Measurements from ENCODE around the gene HSBP1L1. TPM values are rescaled to one million over a fixed set of nuclear protein-coding genes. Genes with fewer than 3 reads are reported as not detected.
A peak's percentile ranks its signal among the peaks of the same experiment; 100 is the strongest.

The HSBP1L1 gene
- total and polyA plus RNA-seq, 2 of the 13 experiments (the other 11 are each of a cell fraction or from before 2014, with no cell fraction given), result 22.6 to 45.1 TPM

- TF ChIP-seq RAD51 (IDR thresholded peaks at IDR 0.05; ENCODE audit: borderline replicate concordance) (no peak), TFE3 (CRISPR knock-in tag; IDR thresholded peaks at IDR 0.05) (no peak), BCL6 (CRISPR knock-in tag; IDR thresholded peaks at IDR 0.05) (0 out of 2 replicates have a peak, but pooled peaks have one; percentile 26), IRF2 (CRISPR knock-in tag; IDR thresholded peaks at IDR 0.05) (peak; percentile 25; the same call in 1 of the 2 replicates), PCBP1 (IDR thresholded peaks at IDR 0.05; ENCODE audit: borderline replicate concordance, low read depth, low read length) (no peak), HHEX (CRISPR knock-in tag; IDR thresholded peaks at IDR 0.05) (no peak), TEAD2 (CRISPR knock-in tag; IDR thresholded peaks at IDR 0.05) (0 out of 2 replicates have a peak, but pooled peaks have one; percentile 51), ZFP37 (CRISPR knock-in tag; IDR thresholded peaks at IDR 0.05; ENCODE audit: borderline replicate concordance) (no peak), ZNF691 (CRISPR knock-in tag; IDR thresholded peaks at IDR 0.05; ENCODE audit: borderline replicate concordance, low read depth) (0 out of 2 replicates have a peak, but pooled peaks have one; percentile 47), CSRNP2 (CRISPR knock-in tag; conservative IDR thresholded peaks at IDR 0.05; ENCODE audit: low read depth) (no peak), SRSF1 (optimal IDR thresholded peaks at IDR 0.05; ENCODE audit: low read depth, low read length) (peak; percentile 91), SOX5 (CRISPR knock-in tag; IDR thresholded peaks at IDR 0.05; ENCODE audit: borderline replicate concordance) (no peak), ZNF879 (CRISPR knock-in tag; IDR thresholded peaks at IDR 0.05) (no peak), MXD3 (CRISPR knock-in tag; IDR thresholded peaks at IDR 0.05) (no peak), PHB2 (IDR thresholded peaks at IDR 0.05; ENCODE audit: partially characterized antibody) (no peak), EP300 (IDR thresholded peaks at IDR 0.05; ENCODE audit: low read depth in 2 of 2, low read length in 2 of 2) (no peak), EP300 (CRISPR knock-in tag; IDR thresholded peaks at IDR 0.05; ENCODE audit: borderline replicate concordance) (no peak), TFDP2 (CRISPR knock-in tag; IDR thresholded peaks at IDR 0.05) (0 out of 2 replicates have a peak, but pooled peaks have one; percentile 19), DBP (CRISPR knock-in tag; IDR thresholded peaks at IDR 0.05; ENCODE audit: not compliant biosample characterization) (no peak), ZUFSP (CRISPR knock-in tag; IDR thresholded peaks at IDR 0.05; ENCODE audit: borderline replicate concordance) (no peak), MED1 (CRISPR knock-in tag; IDR thresholded peaks at IDR 0.05) (0 out of 2 replicates have a peak, but pooled peaks have one; percentile 37)
Observed at GRCh38 chr18:79964330-79965118, at the start of gene HSBP1L1 (continued).

Data from HepG2 (cell line).